Measurements from ENCODE around the gene EIF3A. TPM values are rescaled to one million over a fixed set of nuclear protein-coding genes. Genes with fewer than 3 reads are reported as not detected.
A peak's percentile ranks its signal among the peaks of the same experiment; 100 is the strongest.

EIF3A gene
- total RNA-seq, 1 donor from 2014 or later = 134 TPM

DNA sequence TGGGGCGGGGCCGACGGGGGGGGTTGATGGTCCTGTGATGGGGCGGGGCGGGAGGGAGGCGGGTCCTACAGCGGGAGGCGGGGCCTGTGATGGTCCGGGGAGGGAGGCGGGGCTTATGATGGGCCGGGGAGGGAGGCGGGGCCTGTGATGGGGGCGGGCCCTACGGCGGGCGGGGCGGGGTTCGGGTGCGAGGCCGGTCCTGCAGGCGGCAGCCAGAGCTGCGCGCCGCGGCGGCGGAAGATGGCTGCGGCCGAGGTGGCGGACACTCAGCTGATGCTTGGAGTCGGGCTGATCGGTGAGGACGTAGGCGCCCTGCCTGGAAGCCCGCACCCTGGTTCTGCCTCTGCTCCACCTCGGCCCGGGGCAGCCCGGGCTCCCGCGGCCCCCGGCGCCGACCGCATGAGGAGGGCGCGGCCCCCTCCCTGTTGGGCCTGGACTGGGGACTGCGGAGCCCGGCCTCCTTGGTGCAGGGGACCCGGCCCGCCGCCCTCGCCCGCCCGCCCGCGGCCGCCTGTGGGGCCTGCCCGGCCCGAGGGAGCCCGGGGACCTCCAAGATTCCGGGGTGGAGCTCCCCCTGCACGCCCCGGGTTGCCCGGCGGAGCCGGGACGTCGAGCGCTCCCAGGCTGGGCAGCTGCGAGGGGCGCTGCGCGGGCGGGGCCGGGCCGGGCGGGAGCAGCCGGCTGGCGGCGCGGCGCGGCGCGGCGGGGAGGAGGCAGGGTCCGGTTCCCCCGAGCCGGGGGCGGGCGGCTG lies 23.5 kb upstream of the EIF3A start, which contains the start of gene DENND10:
Gene DENND10, plus strand, starts transcription at position 211 of the 751 bp plus-strand sequence. Its CDS starts 30 bp downstream, at position 241.
- peak within 1 kb of the TSS; percentile 80 for H3K4me3 Mint-ChIP-seq (ENCODE audit: unreplicated experiment)
- peaks cover 13% of the 10 kb centered on the region for H3K4me1 Mint-ChIP-seq (ENCODE audit: low read depth)
- H3K9me3 Mint-ChIP-seq (ENCODE audit: low read depth) = no peaks in the 10 kb centered on the region
- peak within 1 kb of the TSS; percentile 71 for H3K27ac Mint-ChIP-seq (ENCODE audit: unreplicated experiment)
- H3K27me3 Mint-ChIP-seq (ENCODE audit: low read depth) = no peaks in the 10 kb centered on the region
- no peak for DNase-seq (ENCODE audit: low spot score)
- TF ChIP-seq, protein P1, sequence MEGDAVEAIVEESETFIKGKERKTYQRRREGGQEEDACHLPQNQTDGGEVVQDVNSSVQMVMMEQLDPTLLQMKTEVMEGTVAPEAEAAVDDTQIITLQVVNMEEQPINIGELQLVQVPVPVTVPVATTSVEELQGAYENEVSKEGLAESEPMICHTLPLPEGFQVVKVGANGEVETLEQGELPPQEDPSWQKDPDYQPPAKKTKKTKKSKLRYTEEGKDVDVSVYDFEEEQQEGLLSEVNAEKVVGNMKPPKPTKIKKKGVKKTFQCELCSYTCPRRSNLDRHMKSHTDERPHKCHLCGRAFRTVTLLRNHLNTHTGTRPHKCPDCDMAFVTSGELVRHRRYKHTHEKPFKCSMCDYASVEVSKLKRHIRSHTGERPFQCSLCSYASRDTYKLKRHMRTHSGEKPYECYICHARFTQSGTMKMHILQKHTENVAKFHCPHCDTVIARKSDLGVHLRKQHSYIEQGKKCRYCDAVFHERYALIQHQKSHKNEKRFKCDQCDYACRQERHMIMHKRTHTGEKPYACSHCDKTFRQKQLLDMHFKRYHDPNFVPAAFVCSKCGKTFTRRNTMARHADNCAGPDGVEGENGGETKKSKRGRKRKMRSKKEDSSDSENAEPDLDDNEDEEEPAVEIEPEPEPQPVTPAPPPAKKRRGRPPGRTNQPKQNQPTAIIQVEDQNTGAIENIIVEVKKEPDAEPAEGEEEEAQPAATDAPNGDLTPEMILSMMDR (IDR thresholded peaks at IDR 0.05) = peak; percentile 20
- H3K36me3 Mint-ChIP-seq (ENCODE audit: low read depth) = peaks cover 4% of the 10 kb centered on the region

DNA sequence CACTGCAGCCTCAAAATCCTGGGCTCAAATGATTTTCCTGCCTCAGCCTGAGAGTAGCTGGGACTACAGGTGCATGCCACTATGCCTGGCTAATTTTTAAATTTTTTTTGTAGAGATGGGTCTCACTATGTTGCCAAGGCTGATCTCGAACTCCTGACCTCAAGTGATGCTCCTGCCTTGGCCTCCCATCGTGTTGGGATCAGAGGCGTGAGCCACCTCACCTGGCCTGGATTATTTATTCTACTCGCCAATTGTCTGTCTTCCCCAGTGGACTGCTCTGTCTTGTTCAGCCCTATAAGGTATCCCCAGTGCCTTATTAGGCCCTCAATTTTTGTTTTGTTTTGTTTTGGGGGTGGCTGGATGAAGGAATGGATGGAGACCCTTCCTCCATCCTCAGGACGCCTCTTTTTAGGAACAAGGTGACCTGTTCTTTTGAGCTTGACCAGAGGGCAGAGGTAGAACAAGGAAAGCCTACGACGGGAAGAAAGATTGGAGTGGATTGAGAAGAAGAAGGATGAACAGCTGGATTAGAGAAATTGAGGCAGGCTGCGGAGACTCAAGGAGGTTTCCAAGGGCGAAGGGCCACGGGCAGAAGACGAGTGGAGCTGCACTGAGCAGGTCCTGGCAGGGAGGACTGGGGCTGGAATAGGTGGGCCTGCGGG lies 22.8 kb upstream of the EIF3A start:
- Mint-ChIP-seq H3K4me1 (ENCODE audit: low read depth) (peaks cover 13% of the 10 kb centered on the region), H3K27ac (ENCODE audit: unreplicated experiment) (no peak overlapping the region), H3K27me3 (ENCODE audit: low read depth) (no peaks in the 10 kb centered on the region), H3K9me3 (ENCODE audit: low read depth) (no peaks in the 10 kb centered on the region), H3K4me3 (ENCODE audit: unreplicated experiment) (peak overlapping the region; percentile 51), H3K36me3 (ENCODE audit: low read depth) (peaks cover 2% of the 10 kb centered on the region)
- no peak for DNase-seq (ENCODE audit: low spot score)
- TF ChIP-seq, protein P1 (IDR thresholded peaks at IDR 0.05) = no peak

DNA sequence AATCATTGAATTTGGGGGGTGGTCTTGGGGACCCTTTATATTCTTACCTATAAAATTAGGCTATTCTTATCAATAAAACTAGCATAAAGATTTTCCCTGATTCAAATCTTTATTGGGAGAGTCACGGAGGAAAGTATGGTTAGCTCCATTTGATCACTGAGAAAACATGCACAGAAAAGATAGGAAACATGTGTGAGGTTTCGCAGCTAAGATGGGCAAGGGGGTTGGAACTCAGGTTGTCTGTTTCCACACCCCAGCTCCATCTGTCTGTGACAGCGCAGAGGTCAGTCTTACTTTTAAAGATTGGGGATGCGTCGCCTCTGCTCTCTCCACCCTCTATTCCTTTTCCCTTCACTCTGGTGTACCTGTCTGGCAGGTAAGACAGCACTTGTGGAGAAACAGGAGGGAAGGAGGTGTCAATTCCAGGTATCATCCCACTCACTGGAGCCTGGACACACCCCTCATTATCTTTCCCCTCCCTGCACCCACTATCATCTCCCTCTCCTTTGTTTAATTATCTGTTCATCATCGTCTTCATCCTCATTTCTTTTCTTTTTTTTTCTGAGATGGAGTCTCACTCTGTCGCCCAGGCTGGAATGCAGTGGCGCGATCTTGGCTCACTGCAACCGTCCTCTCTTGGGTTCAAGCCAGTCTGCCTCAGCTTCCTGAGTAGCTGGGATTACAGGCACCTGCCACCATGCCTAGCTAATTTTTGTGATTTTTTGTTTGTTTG lies 20.9 kb upstream of the EIF3A start:
- Mint-ChIP-seq H3K27me3 (ENCODE audit: low read depth) (no peaks in the 10 kb centered on the region), H3K4me1 (ENCODE audit: low read depth) (peaks cover 13% of the 10 kb centered on the region), H3K36me3 (ENCODE audit: low read depth) (no peaks in the 10 kb centered on the region), H3K9me3 (ENCODE audit: low read depth) (no peaks in the 10 kb centered on the region), H3K4me3 (ENCODE audit: unreplicated experiment) (no peak overlapping the region), H3K27ac (ENCODE audit: unreplicated experiment) (no peak overlapping the region)
- TF ChIP-seq, protein P1 (IDR thresholded peaks at IDR 0.05) = no peak
- DNase-seq (ENCODE audit: low spot score) = no peak

DNA sequence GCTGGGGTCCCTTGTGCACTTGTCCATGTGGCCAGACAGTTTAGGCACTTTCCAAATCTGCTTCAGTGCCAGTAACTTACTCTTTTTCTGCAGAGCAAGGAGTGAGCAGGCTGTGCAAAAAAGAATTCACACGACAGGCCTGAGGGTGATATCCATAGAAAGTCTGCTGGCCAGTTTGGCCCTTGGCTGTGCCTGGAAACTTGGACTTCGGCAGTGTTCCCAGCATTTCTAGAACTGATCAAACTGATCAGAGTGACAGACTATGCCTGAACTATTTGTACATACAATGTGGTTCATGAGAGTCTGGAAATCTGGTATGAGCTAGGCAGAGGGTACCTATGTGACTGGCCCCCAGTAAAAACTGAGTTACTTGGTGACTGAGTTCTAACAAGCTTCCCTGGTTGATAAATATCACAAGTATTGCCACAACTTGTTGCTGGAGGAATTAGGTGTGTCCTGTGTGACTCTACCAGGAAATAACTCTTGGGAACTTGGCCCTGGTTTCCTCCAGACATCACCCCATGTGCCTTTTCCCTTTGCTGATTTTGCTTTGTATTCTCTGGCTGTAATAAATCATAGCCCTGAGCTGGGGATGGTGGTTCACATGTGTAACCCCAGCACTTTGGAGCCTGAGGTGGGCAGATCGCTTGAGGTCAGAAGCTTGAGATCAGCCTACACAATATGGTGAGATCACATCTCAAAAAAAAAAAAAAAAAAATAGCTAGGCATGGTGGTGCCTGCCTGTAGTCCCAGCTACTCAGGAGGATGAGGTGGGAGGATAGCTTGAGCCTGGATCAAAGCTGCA lies 20.0 kb upstream of the EIF3A start:
- Mint-ChIP-seq H3K27ac (ENCODE audit: unreplicated experiment) (no peak overlapping the region), H3K9me3 (ENCODE audit: low read depth) (no peaks in the 10 kb centered on the region), H3K4me3 (ENCODE audit: unreplicated experiment) (no peak overlapping the region), H3K4me1 (ENCODE audit: low read depth) (peaks cover 9% of the 10 kb centered on the region), H3K27me3 (ENCODE audit: low read depth) (no peaks in the 10 kb centered on the region), H3K36me3 (ENCODE audit: low read depth) (no peaks in the 10 kb centered on the region)
- TF ChIP-seq, protein P1 (IDR thresholded peaks at IDR 0.05) = no peak
- no peak for DNase-seq (ENCODE audit: low spot score)

Measured in chondrocyte (in vitro differentiated cells).